HL-60 (cell line): ENCODE results near the gene PAPOLG.

Experiments used
- CTCF ChIP-seq: IDR thresholded peaks from one replicate; pipeline ENCODE4 v1.5.1; 2011; ENCODE audit warnings: low read length, control low read depth, inconsistent platforms; ENCODE audit not compliant: insufficient read depth
- TF ChIP-seq, protein P1 (sequence below): IDR thresholded peaks from 2 replicates; pipeline ENCODE4 v1.6.1; 2012; ENCODE audit warnings: low read depth; ENCODE audit not compliant: insufficient replicate concordance

DNA sequence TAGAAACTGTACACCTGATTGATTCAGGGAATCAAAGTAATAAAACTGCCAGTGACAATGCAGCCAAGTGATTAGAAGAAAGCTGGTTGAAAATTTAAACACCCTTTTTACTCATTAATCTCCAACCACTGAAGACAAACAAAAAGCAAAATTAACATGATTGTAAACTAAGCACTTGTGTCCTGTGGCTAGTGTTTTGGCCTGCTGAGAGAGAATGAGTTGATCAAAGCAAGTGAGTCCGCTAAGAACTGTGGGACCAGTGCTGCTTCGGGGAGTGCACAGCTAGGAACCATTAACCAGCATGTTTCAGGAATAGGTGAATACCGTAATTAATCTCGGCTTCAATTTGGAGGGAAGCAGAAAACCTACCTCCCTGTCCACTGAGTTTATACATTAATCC lies 13.6 kb upstream of the PAPOLG start:
- TF ChIP-seq, protein P1, sequence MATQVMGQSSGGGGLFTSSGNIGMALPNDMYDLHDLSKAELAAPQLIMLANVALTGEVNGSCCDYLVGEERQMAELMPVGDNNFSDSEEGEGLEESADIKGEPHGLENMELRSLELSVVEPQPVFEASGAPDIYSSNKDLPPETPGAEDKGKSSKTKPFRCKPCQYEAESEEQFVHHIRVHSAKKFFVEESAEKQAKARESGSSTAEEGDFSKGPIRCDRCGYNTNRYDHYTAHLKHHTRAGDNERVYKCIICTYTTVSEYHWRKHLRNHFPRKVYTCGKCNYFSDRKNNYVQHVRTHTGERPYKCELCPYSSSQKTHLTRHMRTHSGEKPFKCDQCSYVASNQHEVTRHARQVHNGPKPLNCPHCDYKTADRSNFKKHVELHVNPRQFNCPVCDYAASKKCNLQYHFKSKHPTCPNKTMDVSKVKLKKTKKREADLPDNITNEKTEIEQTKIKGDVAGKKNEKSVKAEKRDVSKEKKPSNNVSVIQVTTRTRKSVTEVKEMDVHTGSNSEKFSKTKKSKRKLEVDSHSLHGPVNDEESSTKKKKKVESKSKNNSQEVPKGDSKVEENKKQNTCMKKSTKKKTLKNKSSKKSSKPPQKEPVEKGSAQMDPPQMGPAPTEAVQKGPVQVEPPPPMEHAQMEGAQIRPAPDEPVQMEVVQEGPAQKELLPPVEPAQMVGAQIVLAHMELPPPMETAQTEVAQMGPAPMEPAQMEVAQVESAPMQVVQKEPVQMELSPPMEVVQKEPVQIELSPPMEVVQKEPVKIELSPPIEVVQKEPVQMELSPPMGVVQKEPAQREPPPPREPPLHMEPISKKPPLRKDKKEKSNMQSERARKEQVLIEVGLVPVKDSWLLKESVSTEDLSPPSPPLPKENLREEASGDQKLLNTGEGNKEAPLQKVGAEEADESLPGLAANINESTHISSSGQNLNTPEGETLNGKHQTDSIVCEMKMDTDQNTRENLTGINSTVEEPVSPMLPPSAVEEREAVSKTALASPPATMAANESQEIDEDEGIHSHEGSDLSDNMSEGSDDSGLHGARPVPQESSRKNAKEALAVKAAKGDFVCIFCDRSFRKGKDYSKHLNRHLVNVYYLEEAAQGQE: no peak
- no peak for TF ChIP-seq CTCF
